A172 (cell line): ENCODE measurements around the gene LRRC28. TPM values are rescaled to one million over a fixed set of nuclear protein-coding genes. Genes with fewer than 3 reads are reported as not detected.
"Not testable (repeated sequence)": the region's sequence is repeated elsewhere in the genome, so short reads cannot be mapped to it uniquely, and the experiment has no call there.

Source experiments
- DNase-seq: peaks from one replicate; pipeline ENCODE4 v3.0.0-alpha.2; 2015; ENCODE audit warnings: low spot score
- total RNA-seq: library from RNA; depleted of rRNA; stranded (reverse); fragments of >200 nt; shearing (Covaris generic); gene quantifications from 2 replicates; pipeline ENCODE4 v1.2.3, GENCODE V29; 2014; rRNA removed

The LRRC28 gene
- total RNA-seq: 14.0 and 20.8 TPM in 2 replicates

DNA sequence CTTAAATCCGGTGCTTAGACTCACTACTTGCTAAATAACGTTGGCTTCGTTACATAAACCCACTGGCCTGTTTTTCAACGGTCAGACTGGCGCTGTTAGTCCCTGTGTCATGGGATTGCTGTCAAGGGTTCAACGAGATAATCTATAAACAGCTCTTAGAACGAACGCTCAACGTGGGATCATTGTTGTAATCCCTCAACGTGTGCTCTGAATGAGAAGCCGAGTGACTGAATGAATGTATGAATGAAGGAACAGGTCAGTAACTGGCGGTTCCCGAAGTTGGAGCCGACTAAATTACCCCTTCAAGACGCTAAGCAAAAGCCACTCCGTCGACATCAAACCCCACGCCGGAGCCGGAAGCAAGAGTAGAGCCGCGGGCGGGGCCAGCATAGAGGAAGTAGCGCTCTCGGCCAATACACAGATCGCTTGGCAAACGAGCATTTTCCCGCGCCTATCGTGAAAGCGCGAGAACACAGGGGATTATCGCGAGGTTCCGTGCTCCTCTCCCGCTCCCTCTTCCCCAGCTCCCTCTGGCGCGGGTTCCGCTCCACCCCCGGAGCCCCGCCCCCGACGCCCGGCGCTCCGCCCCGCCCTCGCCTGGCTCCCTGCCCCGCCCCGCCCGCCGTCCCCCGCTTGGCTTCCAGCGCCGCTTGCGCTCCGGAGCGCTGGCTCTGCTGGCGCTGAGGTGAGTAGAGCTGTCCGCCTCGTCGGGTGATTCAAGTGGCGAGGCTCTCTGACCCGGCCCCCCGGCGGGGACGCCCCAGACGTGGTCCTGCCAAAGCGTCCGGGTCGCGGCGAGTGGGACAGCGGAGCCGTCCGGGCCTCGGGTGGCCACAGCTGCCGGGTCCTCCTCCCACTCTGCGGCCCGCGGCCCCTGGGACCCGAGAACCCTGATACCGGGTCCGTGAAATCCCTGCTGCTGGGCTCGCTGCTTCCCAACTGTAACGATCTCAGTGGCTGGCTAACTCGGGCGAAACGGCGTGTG is at the start of gene LRRC28:
LRRC28 (plus strand) TSS at position 625 of the 985 bp plus-strand sequence. CDS start 4,477 bp downstream, outside the sequence.
- peak; percentile 99 for DNase-seq

DNA sequence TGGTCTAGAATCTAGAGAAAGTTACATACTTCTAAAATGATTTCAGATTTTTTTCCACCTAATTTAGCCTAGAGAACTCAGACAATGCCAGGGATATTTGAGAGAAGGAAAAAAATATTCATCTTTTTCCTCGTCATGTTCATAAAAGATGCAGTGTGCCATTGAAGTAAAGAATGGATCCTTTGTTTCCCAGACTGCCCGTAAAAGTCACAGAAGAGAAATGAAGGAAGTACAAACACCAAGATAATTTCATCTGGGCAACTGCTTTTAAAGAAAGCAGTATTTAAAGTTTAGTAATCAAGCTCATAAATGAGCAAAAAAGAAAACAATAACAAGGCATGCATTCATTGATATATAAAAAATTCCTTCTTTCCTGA is 49.1 kb upstream of the LRRC28 start:
- no peak for DNase-seq

DNA sequence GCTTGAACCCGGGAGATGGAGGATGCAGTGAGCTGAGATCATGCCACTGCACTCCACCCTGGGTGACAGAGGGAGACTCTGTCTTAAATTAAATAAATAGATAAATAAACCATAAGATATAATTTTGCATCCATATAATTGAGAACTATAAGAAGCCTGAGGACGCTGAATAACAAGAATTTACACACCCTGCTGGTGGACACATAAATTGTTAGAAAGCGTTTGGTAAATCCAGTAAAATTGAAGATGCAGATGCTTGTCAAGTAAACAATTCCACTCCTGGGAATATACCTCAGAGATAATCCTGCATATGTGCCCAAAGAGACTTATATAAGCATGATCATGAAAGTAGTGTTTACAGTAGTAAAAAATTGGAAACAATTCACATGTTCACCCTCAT is 43.6 kb upstream of the LRRC28 start:
- DNase-seq: no peak

DNA sequence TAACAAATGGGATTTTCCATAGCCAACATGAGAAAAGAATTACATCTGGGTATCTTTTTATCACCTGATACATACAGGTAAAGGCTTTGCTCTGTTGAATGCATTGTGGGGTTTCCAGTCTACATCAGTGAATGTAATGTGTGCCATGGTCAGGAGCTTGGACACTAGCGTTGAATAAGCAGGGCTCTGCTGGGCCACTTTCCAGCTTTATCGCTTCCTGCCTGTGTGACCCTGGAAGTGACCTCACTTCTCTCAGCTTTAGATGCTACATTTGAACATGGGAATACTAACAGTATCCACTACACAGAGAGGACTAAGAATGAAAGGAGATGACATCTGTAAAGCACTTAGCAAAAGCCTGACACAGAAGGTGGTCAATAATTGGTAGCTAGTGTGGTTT is 42.0 kb upstream of the LRRC28 start:
- no peak for DNase-seq

DNA sequence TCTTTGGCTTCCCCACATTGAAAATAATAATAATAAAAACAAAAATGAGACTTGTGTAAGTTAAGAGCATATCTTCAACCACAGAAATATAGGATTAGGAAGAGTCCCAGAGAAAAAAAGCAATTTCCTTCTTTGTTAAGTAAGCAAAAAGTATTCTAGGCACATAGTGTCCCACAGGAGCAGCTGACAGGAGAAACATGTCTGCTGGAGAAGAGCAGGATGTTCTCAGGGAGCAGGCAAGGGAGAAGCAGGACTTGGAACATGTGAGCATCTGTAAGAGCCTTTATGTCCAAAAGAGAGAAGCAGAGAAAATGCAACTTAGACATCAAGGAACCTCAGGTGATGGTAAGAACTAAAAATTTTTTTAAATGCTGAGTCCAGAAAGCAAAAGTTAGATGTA is 40.9 kb upstream of the LRRC28 start:
- no peak for DNase-seq

DNA sequence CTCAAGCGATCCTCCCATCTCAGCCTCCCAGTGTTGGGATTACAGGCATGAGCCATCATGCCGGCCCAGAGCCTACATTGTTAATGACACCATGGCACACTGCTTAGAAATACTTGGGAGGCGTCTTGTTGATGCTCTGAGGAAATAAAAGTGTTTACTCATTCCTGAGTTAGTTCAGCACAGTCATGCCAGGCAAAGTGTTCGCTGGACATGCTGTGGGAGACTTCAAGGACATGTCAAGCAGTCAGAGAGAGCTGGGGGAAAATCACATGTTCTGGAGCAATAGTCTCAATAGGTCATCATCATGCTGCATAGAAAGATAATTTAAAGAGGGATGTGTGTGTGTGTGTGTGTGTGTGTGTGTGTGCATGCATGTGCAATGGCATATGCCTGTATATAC is 39.4 kb upstream of the LRRC28 start:
- DNase-seq: peak; percentile 42

DNA sequence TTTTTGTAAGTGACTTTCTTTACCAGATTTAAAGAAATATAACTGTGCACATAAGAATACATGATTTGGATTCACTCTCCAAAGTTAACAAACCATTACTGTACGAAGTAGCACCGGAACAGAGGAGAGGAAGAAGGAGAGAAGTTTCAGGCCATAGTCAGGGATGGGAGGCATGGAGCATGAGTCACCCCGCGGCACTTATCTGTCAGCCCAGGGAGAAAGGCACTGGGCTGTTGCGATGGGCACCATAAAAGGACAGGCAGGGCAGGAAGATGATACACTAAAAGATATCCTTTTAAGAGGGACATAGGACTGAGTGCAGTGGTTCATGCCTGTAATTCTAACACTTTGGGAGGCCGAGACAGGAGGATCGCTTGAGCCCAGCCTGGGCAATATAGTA is 38.9 kb upstream of the LRRC28 start:
- DNase-seq: peak; percentile 81

DNA sequence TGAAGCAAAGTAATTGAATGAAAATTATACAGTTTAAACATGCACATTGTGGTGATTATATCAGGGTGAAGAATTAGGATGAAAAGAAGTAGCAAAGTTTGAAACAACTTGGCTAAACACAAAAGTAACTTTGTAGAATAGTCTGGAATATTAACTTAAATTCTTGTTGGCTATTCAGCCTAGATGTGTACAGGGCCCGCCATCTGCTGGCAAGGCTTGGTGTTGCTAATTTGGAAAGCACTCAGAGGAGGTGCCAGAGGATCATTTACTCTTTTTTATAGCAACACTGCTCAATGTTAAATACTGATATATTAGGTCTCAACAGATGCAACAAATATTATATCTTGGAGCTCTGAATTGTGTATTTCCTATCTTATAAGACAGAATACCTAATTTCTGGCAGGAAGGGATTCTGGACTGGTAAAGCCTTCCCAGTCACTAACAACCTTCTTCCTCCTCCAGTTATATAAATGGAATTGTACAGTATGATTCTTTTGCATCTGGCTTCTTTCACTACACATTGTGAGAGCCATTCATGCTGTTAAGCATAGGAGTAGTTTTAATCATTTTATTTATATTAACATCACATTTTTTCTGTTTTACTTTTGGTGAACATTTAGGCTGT is 38.0 kb upstream of the LRRC28 start:
- peak; percentile 59 for DNase-seq

DNA sequence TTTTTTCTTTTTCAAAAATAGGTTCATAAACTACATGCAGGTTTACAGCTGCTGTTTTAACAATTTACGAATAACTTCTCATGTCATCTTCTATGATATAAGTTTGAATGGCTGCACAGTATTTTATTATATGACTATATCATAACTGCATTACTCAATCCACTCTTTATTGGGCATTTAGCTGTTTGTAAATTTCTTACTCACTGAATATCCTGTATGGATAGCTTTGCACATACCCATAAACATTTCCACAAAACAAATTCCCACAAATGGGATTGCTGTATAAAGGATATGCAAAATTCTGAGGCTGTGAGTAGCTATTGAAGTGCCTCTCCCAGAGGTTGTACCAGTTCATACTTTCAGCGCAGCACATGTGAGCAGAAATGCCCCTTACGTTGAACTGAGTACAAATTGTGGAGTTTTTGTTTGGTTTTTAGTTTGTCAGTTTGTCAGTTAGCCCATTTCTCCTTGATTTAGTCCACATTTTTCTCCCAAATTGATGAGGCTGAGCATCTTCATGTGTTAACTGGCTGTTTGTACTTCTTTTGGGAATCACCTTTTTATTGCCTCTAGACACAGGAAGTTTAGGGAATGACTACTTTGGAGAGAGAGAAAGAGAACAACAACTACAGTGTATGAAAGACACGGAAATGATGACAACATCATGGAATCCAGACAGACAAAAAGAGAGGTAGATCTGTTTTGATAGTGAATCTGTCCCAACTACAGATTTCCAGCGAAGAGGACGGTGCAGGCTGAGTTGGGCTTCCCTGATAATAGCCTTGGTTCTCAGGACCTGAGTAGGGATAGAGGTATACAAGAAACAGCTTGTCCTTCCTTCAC is 26.7 kb upstream of the LRRC28 start:
- no peak for DNase-seq

DNA sequence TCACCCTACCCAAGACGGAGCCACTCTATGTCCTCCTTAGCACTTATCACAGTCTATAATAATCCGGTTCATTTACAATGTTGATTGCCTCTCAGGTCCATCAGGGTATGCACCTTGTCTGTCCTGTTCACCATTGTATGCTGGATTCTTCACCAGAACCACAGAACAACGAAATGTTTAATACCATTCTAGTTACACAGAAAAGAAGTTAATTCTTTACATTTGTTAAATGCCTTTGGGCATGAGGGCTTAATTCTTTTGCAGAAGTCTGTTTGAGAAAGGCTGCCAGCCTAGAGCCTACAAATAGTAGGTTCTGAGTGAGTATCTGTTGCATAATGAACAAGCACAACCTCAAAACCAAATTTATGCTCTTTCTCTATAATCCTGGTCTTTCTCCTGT is 24.5 kb upstream of the LRRC28 start:
- no peak for DNase-seq

DNA sequence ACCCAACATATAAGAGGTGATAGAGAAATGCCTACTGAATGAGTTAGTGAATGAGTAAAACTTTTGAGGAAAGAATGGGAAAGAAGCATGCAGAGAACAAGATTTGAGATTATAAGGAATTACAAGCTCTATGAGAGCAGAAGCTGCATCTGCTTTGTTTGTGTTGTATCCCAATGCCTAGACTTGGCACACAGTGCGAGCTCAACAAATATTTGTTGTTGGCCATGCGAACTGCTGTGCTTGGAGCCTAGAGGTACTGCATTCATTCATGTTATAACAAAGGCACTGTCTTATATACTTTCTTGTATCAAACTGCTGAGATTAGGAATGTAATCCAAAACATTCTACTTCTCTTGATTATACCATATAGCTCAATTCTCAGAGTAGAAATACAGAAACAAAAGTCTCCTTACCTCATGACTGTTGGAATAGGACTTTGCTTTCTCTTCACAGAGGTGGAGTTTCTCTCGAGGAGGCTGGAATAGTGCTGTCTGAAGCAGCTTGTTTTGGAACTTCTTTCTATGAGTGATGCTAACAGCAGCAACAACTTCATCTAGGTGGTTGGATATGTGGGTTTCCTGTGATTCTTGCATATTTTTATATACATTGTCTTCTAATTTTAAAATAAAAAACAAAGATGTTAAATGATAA is 23.0 kb upstream of the LRRC28 start:
- DNase-seq: no peak

DNA sequence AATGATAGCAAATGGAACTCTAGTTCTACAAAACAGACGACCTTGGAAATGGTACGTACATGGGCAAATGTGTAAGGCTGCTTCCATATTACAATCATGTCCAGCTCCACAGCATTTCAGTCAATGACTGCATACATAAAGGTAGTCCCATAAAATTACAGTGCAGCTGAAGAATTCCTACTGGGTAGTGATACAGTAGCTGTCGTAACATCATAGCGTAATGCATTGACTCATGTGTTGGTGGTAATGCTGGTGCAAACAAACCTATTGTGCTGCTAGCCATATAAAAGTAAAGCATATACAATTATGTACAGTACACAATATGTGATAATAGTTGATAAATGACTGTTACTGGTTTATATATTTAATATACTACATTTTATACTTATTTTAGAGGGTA is 20.4 kb upstream of the LRRC28 start:
- no peak for DNase-seq

DNA sequence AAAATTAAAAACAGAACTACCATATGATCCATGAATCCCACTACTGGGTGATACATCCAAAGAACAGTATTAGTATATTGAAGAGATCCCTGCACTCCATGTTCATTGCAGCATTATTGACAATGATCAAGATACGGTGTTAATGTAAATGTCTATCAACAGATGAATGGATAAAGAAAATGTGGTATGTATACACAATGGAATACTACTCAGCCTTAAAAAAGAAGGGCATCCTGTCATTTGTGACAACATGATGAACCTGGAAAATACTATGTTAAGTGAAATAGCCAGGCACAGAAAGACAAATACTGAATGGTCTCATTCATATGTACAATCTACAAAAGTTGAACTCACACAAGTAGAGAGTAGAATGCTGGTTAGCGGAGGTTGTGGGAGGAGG is 18.5 kb upstream of the LRRC28 start:
- no peak for DNase-seq

DNA sequence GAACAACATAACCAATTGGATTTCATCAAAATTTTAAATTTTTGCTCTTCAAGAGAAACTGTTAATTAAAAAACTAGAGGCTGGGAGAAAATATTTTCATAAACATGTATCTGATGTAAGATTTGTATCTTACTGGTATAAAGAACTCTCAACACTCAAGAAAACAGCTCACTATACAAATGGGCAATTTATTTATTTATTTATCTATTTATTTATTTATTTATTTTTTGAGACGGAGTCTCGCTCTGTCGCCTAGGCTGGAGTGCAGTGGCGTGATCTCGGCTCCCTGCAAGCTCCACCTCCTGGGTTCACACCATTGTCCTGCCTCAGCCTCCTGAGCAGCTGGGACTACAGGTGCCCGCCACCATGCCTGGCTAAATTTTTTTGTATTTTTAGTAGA is 17.1 kb upstream of the LRRC28 start:
- DNase-seq: not testable (repeated sequence)

DNA sequence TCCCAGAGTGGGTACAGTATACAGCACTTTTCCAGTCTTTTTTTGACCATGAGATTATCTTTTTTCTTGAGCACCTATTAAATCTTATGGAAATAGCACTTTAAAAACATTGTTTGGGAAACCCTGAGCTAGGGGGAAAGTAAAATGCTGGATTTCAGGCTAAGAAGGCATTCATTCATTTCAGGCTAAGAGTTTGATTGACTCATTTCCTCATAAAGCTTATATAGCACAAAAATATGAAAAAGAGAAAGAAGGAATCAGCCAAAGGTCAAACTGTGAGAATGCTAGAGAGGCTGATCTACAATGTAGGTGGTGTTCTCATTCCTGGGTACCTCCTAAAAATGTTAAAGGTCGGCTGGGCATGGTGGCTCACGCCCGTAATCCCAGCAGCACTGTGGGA is 12.4 kb upstream of the LRRC28 start:
- no peak for DNase-seq

DNA sequence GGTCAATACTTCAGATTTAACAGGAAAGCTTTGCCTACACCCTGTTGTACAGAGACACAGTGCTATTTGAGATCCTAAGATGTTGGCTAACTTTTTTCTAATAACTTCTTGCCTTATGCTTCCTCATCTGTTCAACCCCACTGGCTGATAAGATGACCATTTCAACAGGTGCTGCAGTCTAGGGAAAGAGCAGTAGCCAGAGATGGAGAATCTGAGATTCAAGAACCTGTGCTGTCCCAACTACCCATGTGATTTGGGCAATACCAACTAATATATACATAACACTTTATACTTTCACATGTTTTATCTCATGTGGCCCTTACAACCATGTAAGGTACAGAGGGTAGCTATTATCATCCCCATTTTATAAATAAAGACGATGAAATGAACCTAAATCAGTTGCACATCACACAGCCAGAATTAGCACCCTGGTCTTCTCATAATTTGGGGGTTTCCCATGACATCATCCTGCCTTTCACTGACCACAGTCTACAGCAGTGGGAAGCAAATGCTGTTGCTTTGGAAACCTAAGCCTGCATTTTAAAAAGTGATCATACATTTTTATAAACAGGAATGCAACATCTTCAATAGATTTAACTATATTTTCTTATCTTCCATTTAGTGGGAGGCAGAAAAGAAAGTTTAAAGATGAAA is 11.6 kb upstream of the LRRC28 start:
- no peak for DNase-seq

DNA sequence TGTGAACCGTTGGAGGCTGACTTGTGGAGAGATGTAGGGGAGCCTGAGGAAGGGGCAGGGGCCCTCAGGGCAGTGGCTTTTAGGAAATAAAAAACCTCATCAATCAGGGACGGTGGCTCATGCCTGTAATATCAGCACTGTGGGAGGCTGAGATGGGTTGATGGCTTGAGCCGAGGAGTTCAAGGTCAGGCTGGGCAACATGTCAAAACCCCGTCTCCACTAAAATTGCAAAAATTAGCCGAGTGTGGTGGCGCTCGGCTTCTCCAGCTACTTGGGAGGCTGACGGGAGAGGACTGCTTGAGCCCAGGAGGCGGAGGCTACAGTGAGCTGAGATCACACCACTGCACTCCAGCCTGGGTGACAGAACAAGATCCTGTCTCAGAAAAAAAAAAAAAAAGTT is 9.5 kb upstream of the LRRC28 start:
- no peak for DNase-seq

DNA sequence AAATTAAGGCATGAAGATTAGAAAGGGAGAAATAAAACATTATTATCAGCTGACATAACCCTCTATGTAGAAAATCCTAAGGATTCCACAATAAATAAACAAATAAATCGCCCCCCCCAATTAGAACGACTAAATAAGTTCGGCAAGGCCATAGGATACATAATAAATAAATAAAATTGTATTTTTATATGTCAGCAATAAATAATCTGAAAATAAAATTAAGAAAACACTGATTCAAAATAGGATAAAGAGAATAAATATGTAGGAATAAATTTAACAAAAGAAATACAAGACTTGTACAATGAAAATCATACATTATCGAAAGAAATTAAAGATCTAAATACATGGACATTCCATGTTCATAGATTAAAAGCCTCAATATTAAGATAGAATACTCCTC is 7.0 kb upstream of the LRRC28 start:
- DNase-seq: no peak

DNA sequence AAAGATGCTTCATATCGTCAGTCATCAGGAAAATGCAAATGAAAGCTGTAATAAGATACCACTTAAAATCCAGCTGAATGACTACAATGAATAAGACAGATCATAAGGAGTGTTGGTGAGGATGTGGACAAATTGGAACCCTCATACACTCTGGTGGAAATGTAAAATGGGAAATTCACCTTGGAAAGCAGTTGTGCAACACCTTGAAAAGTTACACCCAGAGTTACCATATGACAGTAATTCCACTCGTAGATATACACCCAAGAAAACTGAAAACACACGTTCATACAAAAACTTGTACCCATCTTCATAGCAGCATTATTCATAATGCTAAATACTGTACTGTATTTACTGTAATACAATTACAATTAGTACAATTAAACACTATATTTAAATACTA is 4.2 kb upstream of the LRRC28 start:
- no peak for DNase-seq

DNA sequence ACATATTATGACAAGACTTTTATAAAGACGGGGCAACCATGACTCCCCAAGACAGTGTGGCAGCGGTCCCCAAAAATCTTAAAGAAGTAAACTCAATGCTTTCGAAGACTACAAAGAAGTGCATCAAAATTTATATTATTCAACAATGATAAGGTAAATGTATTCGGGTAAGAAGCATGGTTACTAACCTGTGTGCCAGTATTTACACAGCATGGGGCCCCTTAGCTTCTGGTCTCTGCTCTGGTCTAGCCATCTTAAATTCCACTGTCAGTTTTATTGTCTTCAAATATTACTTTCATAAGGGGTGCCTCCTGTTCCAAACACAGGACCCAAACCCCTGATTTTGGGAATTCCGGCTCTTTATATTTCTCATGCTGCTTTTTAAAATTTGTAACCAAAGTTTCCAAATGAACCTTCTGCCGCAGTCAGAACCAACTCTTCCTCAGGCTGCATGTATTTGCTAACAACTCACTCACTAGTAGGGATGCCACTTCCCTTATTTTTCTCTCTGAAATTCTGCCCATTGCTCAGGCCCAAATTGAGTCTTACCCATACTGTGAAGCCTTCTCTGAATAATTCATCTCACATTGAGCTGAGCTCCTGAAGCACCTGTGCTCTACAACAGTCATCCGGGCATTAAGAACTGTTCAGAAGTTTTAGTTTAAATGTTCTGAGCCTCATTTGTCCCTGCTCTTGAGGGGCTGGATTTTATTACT is 3.1 kb upstream of the LRRC28 start:
- no peak for DNase-seq
